IPS DF 6.9 (cell line): ENCODE data around the gene PSMD5.
A peak's percentile ranks its signal among the peaks of the same experiment; 100 is the strongest.

Experiments
- DNase-seq: peaks from one replicate; pipeline ENCODE4 v3.0.0-alpha.2; 2013; ENCODE audit warnings: low read depth, low spot score
- H3K27ac ChIP-seq: one replicate; pipeline ENCODE4 v1.5.1; 2013; ENCODE audit warnings: low read length, control low read depth
- H3K27me3 ChIP-seq: 2 replicates; pipeline ENCODE4 v1.6.1; 2013; ENCODE audit warnings: mild to moderate bottlenecking, low read length; ENCODE audit not compliant: control insufficient read depth, insufficient read depth
- H3K36me3 ChIP-seq: 2 replicates; pipeline ENCODE4 v1.6.1; 2013; ENCODE audit warnings: low read length; ENCODE audit not compliant: control insufficient read depth, insufficient read depth
- H3K4me1 ChIP-seq: 2 replicates; pipeline ENCODE4 v1.6.1; 2013; ENCODE audit warnings: low read length; ENCODE audit not compliant: control insufficient read depth, insufficient read depth
- H3K4me3 ChIP-seq: 2 replicates; pipeline ENCODE4 v1.5.1; 2013; ENCODE audit warnings: mild to moderate bottlenecking, low read length
- H3K9me3 ChIP-seq: 2 replicates; pipeline ENCODE4 v1.6.1; 2013; ENCODE audit warnings: low read length, inconsistent platforms; ENCODE audit not compliant: control insufficient read depth, insufficient read depth
- WGBS: extraction: QIAGEN DNeasy Blood & Tissue Kit; methylation state at CpG from one replicate; pipeline ENCODE4 v1.1.7; 2013; ENCODE audit warnings: mixed read lengths, missing lambda C conversion rate; ENCODE audit not compliant: insufficient read length, insufficient coverage; 5-methylcytosine and 5-hydroxymethylcytosine counted together

The PSMD5 gene

GRCh38 chr9:120842685-120843485 is at the start of gene PSMD5:
PSMD5 (minus strand) TSS chr9:120842922; CDS start chr9:120842909, 13 bp downstream.
- H3K27me3 ChIP-seq, result no peaks in the 10 kb centered on the region
- H3K4me3 ChIP-seq, result peak within 1 kb of the TSS; percentile 91
- H3K4me1 ChIP-seq, result peaks cover 1% of the 10 kb centered on the region; the same call in 1 of the 2 replicates
- peak; percentile 96 for DNase-seq
- H3K9me3 ChIP-seq, result no peaks in the 10 kb centered on the region
- WGBS, result no CpG with 5 or more reads among the region's 62 CpGs
- H3K36me3 ChIP-seq, result no peaks in the 10 kb centered on the region
- H3K27ac ChIP-seq, result no peak within 1 kb of the TSS

GRCh38 chr9:120891884-120892747 is 49.4 kb upstream of the PSMD5 start:
- no CpG with 5 or more reads among the region's 15 CpGs for WGBS
- Histone ChIP-seq H3K27ac (no peak overlapping the region), H3K36me3 (no peaks in the 10 kb centered on the region), H3K27me3 (no peaks in the 10 kb centered on the region; the same call in 1 of the 2 replicates), H3K4me3 (no peak overlapping the region), H3K9me3 (no peaks in the 10 kb centered on the region), H3K4me1 (0 out of 2 replicates have a peak, but pooled peaks cover 1% of the 10 kb centered on the region)
- no peak for DNase-seq

GRCh38 chr9:120891245-120891883 is 48.6 kb upstream of the PSMD5 start:
- Histone ChIP-seq H3K9me3 (no peaks in the 10 kb centered on the region), H3K36me3 (no peaks in the 10 kb centered on the region), H3K27ac (no peak overlapping the region), H3K4me1 (0 out of 2 replicates have a peak, but pooled peaks cover 1% of the 10 kb centered on the region), H3K4me3 (no peak overlapping the region), H3K27me3 (no peaks in the 10 kb centered on the region; the same call in 1 of the 2 replicates)
- WGBS, result no CpG with 5 or more reads among the region's 10 CpGs
- no peak for DNase-seq

GRCh38 chr9:120890320-120891244 is 47.9 kb upstream of the PSMD5 start:
- Histone ChIP-seq H3K27me3 (no peaks in the 10 kb centered on the region; the same call in 1 of the 2 replicates), H3K9me3 (no peaks in the 10 kb centered on the region), H3K4me1 (0 out of 2 replicates have a peak, but pooled peaks cover 1% of the 10 kb centered on the region), H3K27ac (no peak overlapping the region), H3K36me3 (no peaks in the 10 kb centered on the region), H3K4me3 (no peak overlapping the region)
- WGBS, result no CpG with 5 or more reads among the region's 14 CpGs
- no peak for DNase-seq

GRCh38 chr9:120889606-120890271 is 47.0 kb upstream of the PSMD5 start:
- no peaks in the 10 kb centered on the region; the same call in 1 of the 2 replicates for H3K27me3 ChIP-seq
- H3K4me1 ChIP-seq, result no peaks in the 10 kb centered on the region
- no peaks in the 10 kb centered on the region for H3K9me3 ChIP-seq
- no peak overlapping the region for H3K4me3 ChIP-seq
- no peak overlapping the region for H3K27ac ChIP-seq
- no peaks in the 10 kb centered on the region for H3K36me3 ChIP-seq
- no peak for DNase-seq
- WGBS, result no CpG with 5 or more reads among the region's 1 CpG

GRCh38 chr9:120888626-120889025 is 45.9 kb upstream of the PSMD5 start:
- DNase-seq, result no peak
- Histone ChIP-seq H3K27me3 (no peaks in the 10 kb centered on the region), H3K9me3 (no peaks in the 10 kb centered on the region), H3K27ac (no peak overlapping the region), H3K36me3 (no peaks in the 10 kb centered on the region), H3K4me3 (no peak overlapping the region), H3K4me1 (no peaks in the 10 kb centered on the region)

- H3K36me3 ChIP-seq, result no peaks in the 10 kb centered on the region
- H3K4me3 ChIP-seq, result no peak overlapping the region
- no peak overlapping the region for H3K27ac ChIP-seq
- H3K9me3 ChIP-seq, result no peaks in the 10 kb centered on the region
- DNase-seq, result no peak
- no peaks in the 10 kb centered on the region for H3K4me1 ChIP-seq
- no peaks in the 10 kb centered on the region for H3K27me3 ChIP-seq
- WGBS, result no CpG with 5 or more reads among the region's 8 CpGs
Observed at GRCh38 chr9:120886490-120886967, 43.8 kb upstream of the PSMD5 start.

GRCh38 chr9:120885958-120886357 is 43.2 kb upstream of the PSMD5 start:
- Histone ChIP-seq H3K36me3 (no peaks in the 10 kb centered on the region), H3K4me1 (no peaks in the 10 kb centered on the region), H3K4me3 (no peak overlapping the region), H3K27me3 (no peaks in the 10 kb centered on the region), H3K9me3 (no peaks in the 10 kb centered on the region), H3K27ac (no peak overlapping the region)
- DNase-seq, result no peak
- no CpG with 5 or more reads among the region's 5 CpGs for WGBS

- WGBS, result no CpG with 5 or more reads among the region's 3 CpGs
- Histone ChIP-seq H3K27me3 (no peaks in the 10 kb centered on the region), H3K27ac (no peak overlapping the region), H3K9me3 (no peaks in the 10 kb centered on the region), H3K4me3 (no peak overlapping the region), H3K36me3 (no peaks in the 10 kb centered on the region), H3K4me1 (no peaks in the 10 kb centered on the region)
- no peak for DNase-seq
Observed at GRCh38 chr9:120885457-120885856, 42.7 kb upstream of the PSMD5 start.
